Breast epithelium (tissue), 3 donors: ENCODE results near the gene APEH.

Experiments used
- CTCF ChIP-seq, 3 donors: fragments of 450-650 bp; IDR thresholded peaks; one replicate each; pipeline ENCODE4 v1.5.1; 2016 to 2017; ENCODE audit warnings: antibody characterized with exemption in 3 of 3, mild to moderate bottlenecking in 3 of 3, moderate library complexity in 3 of 3
- POLR2A ChIP-seq: fragments of 450-650 bp; IDR thresholded peaks from one replicate; pipeline ENCODE4 v1.6.1; 2016; ENCODE audit warnings: antibody characterized with exemption, mild to moderate bottlenecking, moderate library complexity
- POLR2AphosphoS5 ChIP-seq, 3 donors: sonication (generic); formaldehyde crosslinking; IDR thresholded peaks; one replicate each; pipeline ENCODE4 v1.6.1; 2017; ENCODE audit warnings: antibody characterized with exemption in 3 of 3

DNA sequence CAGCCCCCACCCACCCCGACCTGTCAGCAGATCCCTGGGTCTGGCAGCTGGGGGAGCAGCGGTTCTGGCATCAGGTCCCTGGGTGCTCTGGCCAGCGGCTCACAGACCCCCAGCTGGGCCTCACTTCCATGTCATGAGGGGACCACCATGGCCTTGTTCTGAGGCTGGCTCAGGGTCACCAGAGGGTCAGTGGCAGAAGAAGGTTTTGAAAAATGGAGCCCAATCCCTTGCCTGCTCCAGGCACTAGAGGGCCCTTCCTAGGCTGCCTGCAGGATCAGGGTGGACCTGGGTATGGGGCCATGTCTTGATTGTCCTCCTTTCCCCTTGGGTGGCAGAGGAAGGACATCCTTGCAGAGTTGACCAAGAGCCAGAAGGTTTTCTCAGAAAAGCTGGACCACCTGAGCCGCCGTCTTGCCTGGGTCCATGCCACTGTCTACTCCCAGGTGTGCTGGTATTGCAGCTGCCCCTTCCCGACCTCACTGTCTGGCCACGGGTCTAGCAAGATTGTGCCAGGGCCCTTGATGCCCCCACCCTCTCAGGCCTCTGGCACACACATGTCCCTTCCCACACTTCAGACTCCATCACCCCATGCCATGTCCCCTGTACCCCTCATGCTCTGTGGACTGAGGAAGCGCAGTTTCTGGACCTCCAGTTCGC lies 32.4 kb downstream of the APEH start:
- TF ChIP-seq CTCF (IDR thresholded peaks at IDR 0.05) (no peak), POLR2AphosphoS5 (IDR thresholded peaks at IDR 0.05) (no peak), POLR2A (no peak)
